GM12878 (cell line): ENCODE measurements around the gene PBRM1. TPM values are rescaled to one million over a fixed set of nuclear protein-coding genes. Genes with fewer than 3 reads are reported as not detected.
A peak's percentile ranks its signal among the peaks of the same experiment; 100 is the strongest.

Source experiments
- ATAC-seq: fragments of 200-7000 bp; cut with Tn5 transposase; 3 replicates; pipeline ENCODE4 v1.9.1; 2020; ENCODE audit warnings: mild to moderate bottlenecking, moderate library complexity
- BruUV-seq: library from RNA; stranded (reverse); fragments of 400-500 nt; replicated peaks from 2 replicates; lab custom pipeline; 2021; lab: Mats Ljungman, UMichigan
- CTCF ChIA-PET: fragments of 300-600 bp; sonication (Branson Sonifier 250); formaldehyde crosslinking; extraction: SDS; loops from one replicate; lab custom pipeline; 2021; ENCODE audit warnings: inconsistent platforms; lab: Yijun Ruan, JAX
- POLR2A ChIA-PET: fragments of 350-600 bp; formaldehyde crosslinking; extraction: SDS; loops from one replicate; lab custom pipeline; 2021; ENCODE audit warnings: inconsistent platforms; lab: Charles Lee
- RAD21 ChIA-PET: fragments of 300-600 bp; sonication (Branson Sonifier 250); formaldehyde crosslinking; loops from one replicate; lab custom pipeline; 2023; ENCODE audit warnings: antibody characterized with exemption; ENCODE audit not compliant: unreplicated experiment; lab: Charles Lee
- SMC1A ChIA-PET: fragments of 300-600 bp; sonication (Branson Sonifier 250); formaldehyde crosslinking; loops from one replicate; lab custom pipeline; 2023; ENCODE audit not compliant: unreplicated experiment, uncharacterized antibody; lab: Charles Lee
- DNase-seq: peaks from one replicate; pipeline ENCODE4 v3.0.0-alpha.2; 2011; ENCODE audit warnings: low read depth, low spot score
- FAIRE-seq: peaks from 3 replicates; lab custom pipeline; 2011; peaks lifted over from hg19 to GRCh38; lab: Jason Lieb, UNC
- H2AFZ ChIP-seq: 2 replicates; pipeline ENCODE4 v1.6.0; 2011; ENCODE audit warnings: low read depth, low read length, control low read depth; ENCODE audit not compliant: control insufficient read depth
- H3K27ac ChIP-seq: 2 replicates; pipeline ENCODE4 v1.5.1; 2011; ENCODE audit warnings: control low read depth; ENCODE audit not compliant: control insufficient read depth, insufficient read depth
- H3K27me3 ChIP-seq, 2 experiments: replicated peaks in 1 of 2; 2 replicates each; pipeline versions ENCODE4 v1.6.0 to v1.6.1; 2011; ENCODE audit warnings: low read length in 1 of 2; ENCODE audit not compliant: control insufficient read depth in 2 of 2, insufficient read depth in 2 of 2
- H3K36me3 ChIP-seq, 2 experiments: 2 replicates each; pipeline ENCODE4 v1.5.1; 2011; ENCODE audit warnings: low read length in 1 of 2; ENCODE audit not compliant: control insufficient read depth in 2 of 2, insufficient read depth in 2 of 2
- H3K4me1 ChIP-seq: 2 replicates; pipeline ENCODE4 v1.6.1; 2011; ENCODE audit warnings: mild to moderate bottlenecking, low read length, moderate library complexity, mixed read lengths; ENCODE audit not compliant: control insufficient read depth, insufficient read depth
- H3K4me2 ChIP-seq: 2 replicates; pipeline ENCODE4 v1.6.0; 2011; ENCODE audit warnings: control low read depth; ENCODE audit not compliant: control insufficient read depth, insufficient read depth
- H3K4me3 ChIP-seq: fragments of 200-600 bp; sonication (generic); 2 replicates; pipeline ENCODE4 v1.5.1; 2016
- H3K79me2 ChIP-seq: 2 replicates; pipeline ENCODE4 v1.6.0; 2011; ENCODE audit warnings: low read length; ENCODE audit not compliant: control insufficient read depth, insufficient read depth
- H3K9ac ChIP-seq: 2 replicates; pipeline ENCODE4 v1.8.0; 2011; ENCODE audit warnings: low read length, control low read depth, mixed read lengths; ENCODE audit not compliant: control insufficient read depth, insufficient read depth
- H3K9me3 ChIP-seq: replicated peaks from 3 replicates; pipeline ENCODE4 v1.5.1; 2011; ENCODE audit warnings: mild to moderate bottlenecking, low read length; ENCODE audit not compliant: control insufficient read depth, insufficient read depth
- H4K20me1 ChIP-seq: 2 replicates; pipeline ENCODE4 v1.6.0; 2011; ENCODE audit not compliant: control insufficient read depth, insufficient read depth
- HCFC1 ChIP-seq: fragments of 150-350 bp; IDR thresholded peaks from 2 replicates; pipeline ENCODE4 v1.6.1; 2014; ENCODE audit warnings: low read length
- SMARCA5 ChIP-seq: fragments of 450-650 bp; IDR thresholded peaks from 2 replicates; pipeline ENCODE4 v1.6.1; 2017; ENCODE audit warnings: mild to moderate bottlenecking
- WGBS: methylation state at CpG from one replicate; pipeline ENCODE4 v1.1.6; 2016; ENCODE audit warnings: low lambda C conversion rate; ENCODE audit not compliant: insufficient replicate concordance, insufficient coverage; ENCODE audit errors: missing lambda C conversion rate; 5-methylcytosine and 5-hydroxymethylcytosine counted together
- in situ Hi-C: fragments of 300-500 bp; cut with MboI; formaldehyde crosslinking; loops from 9 replicates; pipeline ENCODE4 v1.14.3; 2018; ENCODE audit warnings: mixed read lengths
- intact Hi-C: fragments of 100-400 bp; cut with micrococcal nuclease; formaldehyde crosslinking; loops from one replicate; pipeline ENCODE4 v1.14.2; 2022; ENCODE audit not compliant: unreplicated experiment
- polyA plus RNA-seq, 11 experiments: library from polyadenylated mRNA; depleted of rRNA in 4 of 11; unstranded in 6 of 11; stranded (reverse) in 5 of 11; fragments of >200 nt; fragmentation: Nextera tagmentation in 4 of 11; fragmentation: Illumina TruSeq in 1 of 11; extraction: Ambion mirVana in 4 of 11; extraction: Trizol in 1 of 11; gene quantifications; 1 replicate in 1 of 11; 2 replicates in 10 of 11; pipeline versions ENCODE4 v1.2.1 to v1.2.3, GENCODE V29; 2011 to 2016; ENCODE audit warnings: inconsistent platforms in 2 of 11, missing spikeins in 2 of 11, low read depth in 1 of 11
- total RNA-seq, 4 experiments: library from RNA; depleted of rRNA in 3 of 4; stranded (reverse); fragments of >200 nt in 3 of 4; fragmentation: Illumina TruSeq in 1 of 4; extraction: Trizol in 1 of 4; gene quantifications; 2 replicates each; pipeline versions ENCODE4 v1.2.1 to v1.2.3, GENCODE V29; 2013 to 2021
- TF ChIP-seq, protein P1 (sequence below): fragments of 450-650 bp; IDR thresholded peaks from 2 replicates; pipeline ENCODE4 v1.6.1; 2017; ENCODE audit warnings: low read depth, mild to moderate bottlenecking, moderate library complexity
- TF ChIP-seq, protein P2 (sequence below): fragments of 450-650 bp; IDR thresholded peaks from 2 replicates; pipeline ENCODE4 v1.6.1; 2016; ENCODE audit warnings: mild to moderate bottlenecking, moderate library complexity, borderline replicate concordance
- TF ChIP-seq, protein P3 (sequence below): fragments of 450-650 bp; formaldehyde crosslinking; IDR thresholded peaks from 2 replicates; pipeline ENCODE4 v1.4.0; 2022; ENCODE audit warnings: mild to moderate bottlenecking, moderate library complexity
- TF ChIP-seq, protein P4 (sequence below): fragments of 450-650 bp; IDR thresholded peaks from 2 replicates; pipeline ENCODE4 v1.6.1; 2017; ENCODE audit warnings: mild to moderate bottlenecking, low read depth, inconsistent platforms; ENCODE audit not compliant: poor library complexity, severe bottlenecking

Gene PBRM1
- total and polyA plus RNA-seq, 10 of the 15 experiments (the other 5 are each of a cell fraction or from before 2014, with no cell fraction given), result 8.9 to 88.9 (median 39.3) TPM

DNA sequence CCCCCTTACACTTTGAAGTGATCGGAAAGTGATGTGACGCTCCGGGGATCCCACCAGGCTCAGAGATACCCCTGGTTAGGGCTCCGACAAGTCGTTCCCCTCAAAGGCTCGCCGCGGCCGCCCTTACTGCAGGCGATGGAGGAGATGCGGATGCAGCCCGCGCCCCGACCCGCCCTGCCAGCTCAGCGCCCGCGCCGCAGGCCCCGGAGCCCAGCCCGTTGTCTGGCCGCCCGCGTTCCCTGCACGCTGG is 19.6 kb upstream of the PBRM1 start:
- H3K4me3 ChIP-seq, result peak overlapping the region; percentile 90
- in situ Hi-C loops, result no loop called here
- peak overlapping the region; percentile 100 for H2AFZ ChIP-seq
- H3K9me3 ChIP-seq, result no peaks in the 10 kb centered on the region
- H3K27ac ChIP-seq, result peak overlapping the region; percentile 75
- peak overlapping the region; percentile 91 for H3K9ac ChIP-seq
- no peak for FAIRE-seq
- RAD21 ChIA-PET, result interaction anchor here (1.0 to 2.2 kb wide), 2 partner anchors 8 to 66 kb away, joined by 5 to 8 read pairs; partner anchors contain the start of gene NEK4
- TF ChIP-seq, protein P1, sequence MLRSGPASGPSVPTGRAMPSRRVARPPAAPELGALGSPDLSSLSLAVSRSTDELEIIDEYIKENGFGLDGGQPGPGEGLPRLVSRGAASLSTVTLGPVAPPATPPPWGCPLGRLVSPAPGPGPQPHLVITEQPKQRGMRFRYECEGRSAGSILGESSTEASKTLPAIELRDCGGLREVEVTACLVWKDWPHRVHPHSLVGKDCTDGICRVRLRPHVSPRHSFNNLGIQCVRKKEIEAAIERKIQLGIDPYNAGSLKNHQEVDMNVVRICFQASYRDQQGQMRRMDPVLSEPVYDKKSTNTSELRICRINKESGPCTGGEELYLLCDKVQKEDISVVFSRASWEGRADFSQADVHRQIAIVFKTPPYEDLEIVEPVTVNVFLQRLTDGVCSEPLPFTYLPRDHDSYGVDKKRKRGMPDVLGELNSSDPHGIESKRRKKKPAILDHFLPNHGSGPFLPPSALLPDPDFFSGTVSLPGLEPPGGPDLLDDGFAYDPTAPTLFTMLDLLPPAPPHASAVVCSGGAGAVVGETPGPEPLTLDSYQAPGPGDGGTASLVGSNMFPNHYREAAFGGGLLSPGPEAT, result no peak
- TF ChIP-seq, protein P2, sequence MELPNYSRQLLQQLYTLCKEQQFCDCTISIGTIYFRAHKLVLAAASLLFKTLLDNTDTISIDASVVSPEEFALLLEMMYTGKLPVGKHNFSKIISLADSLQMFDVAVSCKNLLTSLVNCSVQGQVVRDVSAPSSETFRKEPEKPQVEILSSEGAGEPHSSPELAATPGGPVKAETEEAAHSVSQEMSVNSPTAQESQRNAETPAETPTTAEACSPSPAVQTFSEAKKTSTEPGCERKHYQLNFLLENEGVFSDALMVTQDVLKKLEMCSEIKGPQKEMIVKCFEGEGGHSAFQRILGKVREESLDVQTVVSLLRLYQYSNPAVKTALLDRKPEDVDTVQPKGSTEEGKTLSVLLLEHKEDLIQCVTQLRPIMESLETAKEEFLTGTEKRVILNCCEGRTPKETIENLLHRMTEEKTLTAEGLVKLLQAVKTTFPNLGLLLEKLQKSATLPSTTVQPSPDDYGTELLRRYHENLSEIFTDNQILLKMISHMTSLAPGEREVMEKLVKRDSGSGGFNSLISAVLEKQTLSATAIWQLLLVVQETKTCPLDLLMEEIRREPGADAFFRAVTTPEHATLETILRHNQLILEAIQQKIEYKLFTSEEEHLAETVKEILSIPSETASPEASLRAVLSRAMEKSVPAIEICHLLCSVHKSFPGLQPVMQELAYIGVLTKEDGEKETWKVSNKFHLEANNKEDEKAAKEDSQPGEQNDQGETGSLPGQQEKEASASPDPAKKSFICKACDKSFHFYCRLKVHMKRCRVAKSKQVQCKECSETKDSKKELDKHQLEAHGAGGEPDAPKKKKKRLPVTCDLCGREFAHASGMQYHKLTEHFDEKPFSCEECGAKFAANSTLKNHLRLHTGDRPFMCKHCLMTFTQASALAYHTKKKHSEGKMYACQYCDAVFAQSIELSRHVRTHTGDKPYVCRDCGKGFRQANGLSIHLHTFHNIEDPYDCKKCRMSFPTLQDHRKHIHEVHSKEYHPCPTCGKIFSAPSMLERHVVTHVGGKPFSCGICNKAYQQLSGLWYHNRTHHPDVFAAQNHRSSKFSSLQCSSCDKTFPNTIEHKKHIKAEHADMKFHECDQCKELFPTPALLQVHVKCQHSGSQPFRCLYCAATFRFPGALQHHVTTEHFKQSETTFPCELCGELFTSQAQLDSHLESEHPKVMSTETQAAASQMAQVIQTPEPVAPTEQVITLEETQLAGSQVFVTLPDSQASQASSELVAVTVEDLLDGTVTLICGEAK, result no peak
- no peak for TF ChIP-seq HCFC1
- TF ChIP-seq, protein P3, sequence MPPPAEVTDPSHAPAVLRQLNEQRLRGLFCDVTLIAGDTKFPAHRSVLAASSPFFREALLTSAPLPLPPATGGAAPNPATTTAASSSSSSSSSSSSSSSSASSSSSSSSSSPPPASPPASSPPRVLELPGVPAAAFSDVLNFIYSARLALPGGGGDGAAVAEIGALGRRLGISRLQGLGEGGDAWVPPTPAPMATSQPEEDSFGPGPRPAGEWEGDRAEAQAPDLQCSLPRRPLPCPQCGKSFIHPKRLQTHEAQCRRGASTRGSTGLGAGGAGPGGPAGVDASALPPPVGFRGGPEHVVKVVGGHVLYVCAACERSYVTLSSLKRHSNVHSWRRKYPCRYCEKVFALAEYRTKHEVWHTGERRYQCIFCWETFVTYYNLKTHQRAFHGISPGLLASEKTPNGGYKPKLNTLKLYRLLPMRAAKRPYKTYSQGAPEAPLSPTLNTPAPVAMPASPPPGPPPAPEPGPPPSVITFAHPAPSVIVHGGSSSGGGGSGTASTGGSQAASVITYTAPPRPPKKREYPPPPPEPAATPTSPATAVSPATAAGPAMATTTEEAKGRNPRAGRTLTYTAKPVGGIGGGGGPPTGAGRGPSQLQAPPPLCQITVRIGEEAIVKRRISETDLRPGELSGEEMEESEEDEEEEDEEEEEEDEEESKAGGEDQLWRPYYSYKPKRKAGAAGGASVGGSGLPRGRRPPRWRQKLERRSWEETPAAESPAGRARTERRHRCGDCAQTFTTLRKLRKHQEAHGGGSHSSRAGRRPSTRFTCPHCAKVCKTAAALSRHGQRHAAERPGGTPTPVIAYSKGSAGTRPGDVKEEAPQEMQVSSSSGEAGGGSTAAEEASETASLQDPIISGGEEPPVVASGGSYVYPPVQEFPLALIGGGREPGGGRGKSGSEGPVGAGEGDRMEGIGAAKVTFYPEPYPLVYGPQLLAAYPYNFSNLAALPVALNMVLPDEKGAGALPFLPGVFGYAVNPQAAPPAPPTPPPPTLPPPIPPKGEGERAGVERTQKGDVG (CRISPR knock-in tag), result no peak
- 0 out of 2 replicates have a peak, but pooled peaks have one; percentile 36 for TF ChIP-seq SMARCA5
- TF ChIP-seq, protein P4, sequence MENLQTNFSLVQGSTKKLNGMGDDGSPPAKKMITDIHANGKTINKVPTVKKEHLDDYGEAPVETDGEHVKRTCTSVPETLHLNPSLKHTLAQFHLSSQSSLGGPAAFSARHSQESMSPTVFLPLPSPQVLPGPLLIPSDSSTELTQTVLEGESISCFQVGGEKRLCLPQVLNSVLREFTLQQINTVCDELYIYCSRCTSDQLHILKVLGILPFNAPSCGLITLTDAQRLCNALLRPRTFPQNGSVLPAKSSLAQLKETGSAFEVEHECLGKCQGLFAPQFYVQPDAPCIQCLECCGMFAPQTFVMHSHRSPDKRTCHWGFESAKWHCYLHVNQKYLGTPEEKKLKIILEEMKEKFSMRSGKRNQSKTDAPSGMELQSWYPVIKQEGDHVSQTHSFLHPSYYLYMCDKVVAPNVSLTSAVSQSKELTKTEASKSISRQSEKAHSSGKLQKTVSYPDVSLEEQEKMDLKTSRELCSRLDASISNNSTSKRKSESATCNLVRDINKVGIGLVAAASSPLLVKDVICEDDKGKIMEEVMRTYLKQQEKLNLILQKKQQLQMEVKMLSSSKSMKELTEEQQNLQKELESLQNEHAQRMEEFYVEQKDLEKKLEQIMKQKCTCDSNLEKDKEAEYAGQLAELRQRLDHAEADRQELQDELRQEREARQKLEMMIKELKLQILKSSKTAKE, result no peak
- H3K4me2 ChIP-seq, result peak overlapping the region; percentile 92
- DNase-seq, result no peak
- SMC1A ChIA-PET, result interaction anchor here (1.6 to 3.4 kb wide), 3 partner anchors 8 to 17 kb away, joined by 4 to 17 read pairs (median 5); no protein-coding TSS in a partner anchor
- intact Hi-C loops, result loop anchor here (2.0 to 10.0 kb wide), 2 partner anchors 19 to 339 kb away; partner anchors contain the start of genes GNL3 and SFMBT1
- no peaks in the 10 kb centered on the region for H4K20me1 ChIP-seq
- peaks cover 62% of the 10 kb centered on the region for H3K79me2 ChIP-seq
- CTCF ChIA-PET, result no interaction called here
- POLR2A ChIA-PET, result interaction anchor here (0.6 to 4.1 kb wide), 7 partner anchors 8 to 371 kb away, joined by 3 to 25 read pairs (median 3); partner anchors contain the start of gene GNL3
- H3K27me3 ChIP-seq, result no peaks in the 10 kb centered on the region
- no peak for ATAC-seq
- H3K4me1 ChIP-seq, result peaks cover 29% of the 10 kb centered on the region
- BruUV-seq, result no TSS peak
- peaks cover 3 to 14% of the 10 kb centered on the region in 2 experiments; a peak in 3 of 4 replicates for H3K36me3 ChIP-seq
- WGBS, result under 1% methylated on average over 25 of the region's 25 CpGs
